H1 (cell line): Measurements from ENCODE around the gene FSD1. TPM values are rescaled to one million over a fixed set of nuclear protein-coding genes. Genes with fewer than 3 reads are reported as not detected.

ENCODE experiments used
- CTCF ChIA-PET: fragments of 300-600 bp; sonication (Branson Sonifier 250); formaldehyde crosslinking; loops from one replicate; lab custom pipeline; 2021; ENCODE audit not compliant: partially characterized antibody; lab: Charles Lee
- POLR2A ChIA-PET: fragments of 300-600 bp; sonication (Branson Sonifier 250); formaldehyde crosslinking; loops from one replicate; lab custom pipeline; 2021; ENCODE audit warnings: inconsistent platforms; ENCODE audit not compliant: partially characterized antibody; lab: Charles Lee
- DNase-seq, 2 experiments: peaks; one replicate each; pipeline versions ENCODE4 v3.0.0 to v3.0.0-alpha.2; 2010 to 2022; ENCODE audit warnings: low spot score in 2 of 2, low read depth in 1 of 2, mixed read lengths in 1 of 2
- FAIRE-seq: peaks from 2 replicates; lab custom pipeline; 2011; peaks lifted over from hg19 to GRCh38; lab: Jason Lieb, UNC
- H2AFZ ChIP-seq: 2 replicates; pipeline ENCODE4 v1.8.1; 2012; ENCODE audit warnings: low read length, inconsistent platforms
- H2AK5ac ChIP-seq: 2 replicates; pipeline ENCODE4 v1.6.1; 2013; ENCODE audit warnings: low read depth, low read length
- H2BK120ac ChIP-seq: replicated peaks from 2 replicates; pipeline ENCODE3; 2013; ENCODE audit warnings: low read depth, low read length, inconsistent platforms
- H2BK12ac ChIP-seq: 2 replicates; pipeline ENCODE4 v1.6.1; 2013; ENCODE audit warnings: low read depth, low read length
- H2BK15ac ChIP-seq: 2 replicates; pipeline ENCODE4 v1.6.1; 2013; ENCODE audit warnings: low read length
- H2BK20ac ChIP-seq: 2 replicates; pipeline ENCODE4 v1.6.1; 2013; ENCODE audit warnings: low read length
- H2BK5ac ChIP-seq: 2 replicates; pipeline ENCODE4 v1.6.1; 2013; ENCODE audit warnings: low read depth, low read length
- H3K14ac ChIP-seq: 2 replicates; pipeline ENCODE4 v1.6.1; 2013; ENCODE audit warnings: inconsistent platforms; ENCODE audit not compliant: insufficient read length
- H3K18ac ChIP-seq: 2 replicates; pipeline ENCODE4 v1.6.1; 2013; ENCODE audit warnings: low read length; ENCODE audit errors: extremely low read depth
- H3K23ac ChIP-seq: 2 replicates; pipeline ENCODE4 v1.6.1; 2013; ENCODE audit warnings: inconsistent platforms; ENCODE audit not compliant: insufficient read length
- H3K23me2 ChIP-seq: 2 replicates; pipeline ENCODE4 v1.6.1; 2013; ENCODE audit warnings: low read depth, low read length
- H3K27ac ChIP-seq: 2 replicates; pipeline ENCODE4 v1.6.1; 2011; ENCODE audit warnings: low read depth, low read length, inconsistent platforms
- H3K27me3 ChIP-seq, 4 experiments: replicated peaks in 1 of 4; 1 replicate in 1 of 4; 2 replicates in 3 of 4; pipeline versions ENCODE4 v1.6.1 to v1.8.1; 2011 to 2013; ENCODE audit warnings: low read length in 3 of 4, mild to moderate bottlenecking in 3 of 4, inconsistent platforms in 2 of 4, mixed read lengths in 2 of 4, moderate library complexity in 1 of 4; ENCODE audit not compliant: control insufficient read depth in 3 of 4, insufficient read depth in 3 of 4; ENCODE audit errors: extremely low read depth in 1 of 4
- H3K36me3 ChIP-seq, 4 experiments: 2 replicates each; pipeline versions ENCODE4 v1.6.1 to v1.8.1; 2011 to 2013; ENCODE audit warnings: mild to moderate bottlenecking in 4 of 4, low read length in 3 of 4, moderate library complexity in 2 of 4, control low read depth in 1 of 4, inconsistent platforms in 1 of 4; ENCODE audit not compliant: insufficient read depth in 4 of 4, control insufficient read depth in 2 of 4
- H3K4ac ChIP-seq: replicated peaks from 2 replicates; pipeline ENCODE3; 2013; ENCODE audit warnings: low read length, low read depth, mixed read lengths, inconsistent platforms; ENCODE audit not compliant: insufficient read length
- H3K4me1 ChIP-seq, 4 experiments: replicated peaks in 1 of 4; 1 replicate in 1 of 4; 2 replicates in 3 of 4; pipeline versions ENCODE4 v1.6.1 to v1.8.1; 2011 to 2013; ENCODE audit warnings: low read length in 3 of 4, inconsistent platforms in 2 of 4, mixed read lengths in 1 of 4; ENCODE audit not compliant: insufficient read depth in 4 of 4, control insufficient read depth in 3 of 4
- H3K4me2 ChIP-seq, 2 experiments: 2 replicates each; pipeline versions ENCODE4 v1.6.1 to v1.8.1; 2011 to 2013; ENCODE audit warnings: low read depth in 2 of 2, low read length in 2 of 2, control low read depth in 1 of 2, inconsistent platforms in 1 of 2, mild to moderate bottlenecking in 1 of 2; ENCODE audit not compliant: insufficient read depth in 1 of 2
- H3K4me3 ChIP-seq, 4 experiments: fragments of 200-600, 300-600 bp in 1 of 4; sonication (generic), shearing (Covaris generic), sonication (Bioruptor Twin) in 1 of 4; 2 replicates each; pipeline versions ENCODE4 v1.5.1 to v1.8.1; 2011 to 2016; ENCODE audit warnings: low read length in 4 of 4, low read depth in 3 of 4, control low read depth in 2 of 4, inconsistent platforms in 2 of 4, mild to moderate bottlenecking in 2 of 4, mixed read lengths in 1 of 4, moderate library complexity in 1 of 4; ENCODE audit not compliant: insufficient read depth in 2 of 4; ENCODE audit errors: extremely low read depth in 1 of 4
- H3K56ac ChIP-seq: replicated peaks from 2 replicates; pipeline ENCODE3; 2013; ENCODE audit warnings: low read depth, mild to moderate bottlenecking, mixed read lengths, low read length, inconsistent platforms; ENCODE audit not compliant: insufficient read length
- H3K79me1 ChIP-seq: 2 replicates; pipeline ENCODE4 v1.6.1; 2013; ENCODE audit warnings: low read depth, low read length, control low read depth
- H3K79me2 ChIP-seq, 2 experiments: 2 replicates each; pipeline versions ENCODE4 v1.6.1 to v1.8.1; 2012 to 2013; ENCODE audit warnings: low read length in 2 of 2, mild to moderate bottlenecking in 2 of 2, inconsistent platforms in 1 of 2; ENCODE audit not compliant: insufficient read depth in 2 of 2, control insufficient read depth in 1 of 2
- H3K9ac ChIP-seq, 4 experiments: replicated peaks in 1 of 4; 1 replicate in 1 of 4; 2 replicates in 3 of 4; pipeline versions ENCODE4 v1.6.1 to v1.8.1; 2011 to 2013; ENCODE audit warnings: low read depth in 3 of 4, low read length in 3 of 4, control low read depth in 2 of 4, mild to moderate bottlenecking in 2 of 4, moderate library complexity in 2 of 4, inconsistent platforms in 1 of 4; ENCODE audit errors: extremely low read depth in 1 of 4
- H3K9me3 ChIP-seq, 2 experiments: 2 replicates each; pipeline versions ENCODE4 v1.6.1 to v1.8.1; 2012 to 2013; ENCODE audit warnings: mild to moderate bottlenecking in 2 of 2, moderate library complexity in 2 of 2, control low read depth in 1 of 2, inconsistent platforms in 1 of 2, low read depth in 1 of 2, low read length in 1 of 2, mixed read lengths in 1 of 2; ENCODE audit not compliant: insufficient read depth in 2 of 2
- H4K20me1 ChIP-seq, 2 experiments: replicated peaks in 1 of 2; 2 replicates each; pipeline versions ENCODE3 to v1.8.1; 2011 to 2013; ENCODE audit warnings: inconsistent platforms in 2 of 2, low read length in 2 of 2, mild to moderate bottlenecking in 1 of 2; ENCODE audit not compliant: insufficient read depth in 2 of 2, control insufficient read depth in 1 of 2
- H4K5ac ChIP-seq: 2 replicates; pipeline ENCODE4 v1.6.1; 2013; ENCODE audit warnings: low read length, low read depth, mixed read lengths, inconsistent platforms; ENCODE audit not compliant: insufficient read length
- H4K8ac ChIP-seq: 2 replicates; pipeline ENCODE4 v1.8.0; 2013; ENCODE audit warnings: mild to moderate bottlenecking, moderate library complexity, low read length, inconsistent platforms; ENCODE audit not compliant: insufficient read depth; ENCODE audit errors: extremely low read depth
- H4K91ac ChIP-seq: replicated peaks from 2 replicates; pipeline ENCODE3; 2013; ENCODE audit warnings: low read length, mixed read lengths, inconsistent platforms; ENCODE audit not compliant: insufficient read length
- BACH1 ChIP-seq: IDR thresholded peaks from 2 replicates; pipeline ENCODE4 v1.6.1; 2012; ENCODE audit warnings: low read length, improper control_type of control experiment
- CTCF ChIP-seq, 3 experiments: IDR thresholded peaks; 1 replicate in 2 of 3; 2 replicates in 1 of 3; pipeline versions ENCODE4 v1.5.1 to v1.6.1; 2011; ENCODE audit warnings: low read length in 3 of 3, mild to moderate bottlenecking in 3 of 3, inconsistent platforms in 2 of 3, low read depth in 1 of 3, moderate library complexity in 1 of 3; ENCODE audit not compliant: insufficient read depth in 1 of 3; ENCODE audit errors: control extremely low read depth in 1 of 3
- EZH2 ChIP-seq: fragments of 200-600 bp; sonication (generic); IDR thresholded peaks from 2 replicates; pipeline ENCODE4 v1.7.1; 2012; ENCODE audit warnings: low read depth, mild to moderate bottlenecking, moderate library complexity, low read length, inconsistent platforms; ENCODE audit not compliant: severe bottlenecking
- HDAC6 ChIP-seq: IDR thresholded peaks from one replicate; pipeline ENCODE4 v1.7.1; 2012; ENCODE audit warnings: low read depth, mild to moderate bottlenecking, inconsistent platforms, low read length, moderate library complexity
- JUND ChIP-seq: IDR thresholded peaks from 2 replicates; pipeline ENCODE4 v1.6.1; 2011; ENCODE audit warnings: mild to moderate bottlenecking, improper control_type of control experiment, low read length
- KDM5A ChIP-seq: fragments of 200-600 bp; IDR thresholded peaks from 2 replicates; pipeline ENCODE4 v1.7.1; 2012; ENCODE audit warnings: mild to moderate bottlenecking, low read length, inconsistent platforms, mixed read lengths
- PHF8 ChIP-seq: fragments of 200-600 bp; sonication (generic); conservative IDR thresholded peaks from 2 replicates; pipeline ENCODE4 v1.7.1; 2012; ENCODE audit warnings: low read depth, mild to moderate bottlenecking, inconsistent platforms, low read length, moderate library complexity
- RAD21 ChIP-seq, 2 experiments: IDR thresholded peaks in 1 of 2; conservative IDR thresholded peaks in 1 of 2; 2 replicates each; pipeline ENCODE4 v1.6.1; 2011; ENCODE audit warnings: low read depth in 2 of 2, low read length in 2 of 2, improper control_type of control experiment in 1 of 2, inconsistent platforms in 1 of 2, mild to moderate bottlenecking in 1 of 2, moderate library complexity in 1 of 2
- SRF ChIP-seq: IDR thresholded peaks from 2 replicates; pipeline ENCODE4 v1.6.1; 2011; ENCODE audit warnings: mild to moderate bottlenecking, low read depth, low read length, moderate library complexity
- TCF12 ChIP-seq: IDR thresholded peaks from 2 replicates; pipeline ENCODE4 v1.6.1; 2011; ENCODE audit warnings: low read depth, mild to moderate bottlenecking, low read length
- TEAD4 ChIP-seq: IDR thresholded peaks from 2 replicates; pipeline ENCODE4 v1.6.1; 2012; ENCODE audit warnings: low read depth, low read length, inconsistent platforms, mixed read lengths
- WGBS, 2 experiments: shearing (Covaris generic) in 1 of 2; methylation state at CpG; one replicate each; pipeline versions ENCODE4 v1.1.6 to v1.1.7; 2013 to 2015; ENCODE audit warnings: low lambda C conversion rate in 2 of 2, mixed read lengths in 2 of 2, inconsistent platforms in 1 of 2, low coverage in 1 of 2, missing lambda C conversion rate in 1 of 2; ENCODE audit not compliant: insufficient replicate concordance in 2 of 2, insufficient coverage in 1 of 2, insufficient read length in 1 of 2; ENCODE audit errors: extremely low coverage in 1 of 2, missing lambda C conversion rate in 1 of 2; 5-methylcytosine and 5-hydroxymethylcytosine counted together
- polyA plus RNA-seq, 7 experiments: library from polyadenylated mRNA; depleted of rRNA in 3 of 7; stranded (reverse) in 5 of 7; unstranded in 2 of 7; fragments of >200 nt in 5 of 7; fragments of 200-250 nt in 2 of 7; gene quantifications; 1 replicate in 5 of 7; 2 replicates in 1 of 7; 4 replicates in 1 of 7; pipeline versions ENCODE4 v1.2.1 to v1.2.3, GENCODE V29; 2011 to 2013; ENCODE audit warnings: missing spikeins in 2 of 7, mixed read lengths in 2 of 7
- total RNA-seq: library from RNA; stranded (reverse); fragmentation: NEBNext Ultra II Directional; extraction: Animal tissue kit (Norgen Biotek cat#: 25700); gene quantifications from 2 replicates; pipeline ENCODE4 v1.2.1, GENCODE V29; 2021

Gene FSD1
- total and polyA plus RNA-seq, 2 of the 8 experiments (the other 6 are each of a cell fraction or from before 2014, with no cell fraction given), result 58.8 to 181 TPM

- Histone ChIP-seq H3K79me1 (peaks cover 3% of the 10 kb centered on the region; the same call in 1 of the 2 replicates), H3K18ac (no peak within 1 kb of the TSS), H2BK12ac (0 out of 2 replicates have a peak within 1 kb of the TSS, but pooled peaks have one; percentile 50), H3K4me1 (peaks cover 0 to 11% (median 0%) of the 10 kb centered on the region in 4 experiments; a peak in 3 of 7 replicates), H3K56ac (no peak within 1 kb of the TSS), H3K14ac (no peak within 1 kb of the TSS), H4K20me1 (peaks cover 0 to 2% of the 10 kb centered on the region in 2 experiments), H3K4ac (no peak within 1 kb of the TSS), H2BK15ac (no peak within 1 kb of the TSS), H2AFZ (no peak within 1 kb of the TSS), H3K27ac (no peak within 1 kb of the TSS), H3K4me3 (no peak within 1 kb of the TSS), H4K8ac (no peak within 1 kb of the TSS), H3K9me3 (no peaks in the 10 kb centered on the region), H2AK5ac (no peak within 1 kb of the TSS), H3K23me2 (no peaks in the 10 kb centered on the region; the same call in 1 of the 2 replicates), H4K5ac (no peak within 1 kb of the TSS), H3K9ac (no peak within 1 kb of the TSS), H4K91ac (peak within 1 kb of the TSS; percentile 5), H3K79me2 (no peaks in the 10 kb centered on the region), H3K4me2 (no peak within 1 kb of the TSS), H3K23ac (no peak within 1 kb of the TSS), H3K36me3 (peaks cover 0 to 5% (median 1%) of the 10 kb centered on the region in 4 experiments; a peak in 3 of 8 replicates), H3K27me3 (no peaks in the 10 kb centered on the region), H2BK20ac (no peak within 1 kb of the TSS), H2BK120ac (no peak within 1 kb of the TSS), H2BK5ac (no peak within 1 kb of the TSS)
- DNase-seq (no peak), FAIRE-seq (no peak)
- CTCF ChIA-PET, result interaction anchor here (1.0 to 2.0 kb wide), 4 partner anchors 8 to 69 kb away, joined by 3 to 10 read pairs (median 4); no protein-coding TSS in a partner anchor
- POLR2A ChIA-PET, result interaction anchor here (0.8 to 2.6 kb wide), 6 partner anchors 9 to 40 kb away, joined by 3 to 12 read pairs (median 3); partner anchors contain the start of gene MPND
- 87% methylated on average over 8 of the region's 8 CpGs; no CpG with 5 or more reads in 1 of the 2 experiments for WGBS, 2 experiments
- no peak for TF ChIP-seq HDAC6
- TF ChIP-seq BACH1, result no peak
- TF ChIP-seq JUND, result no peak
- no peak for TF ChIP-seq KDM5A
- TF ChIP-seq CTCF (IDR thresholded peaks at IDR 0.05; ENCODE audit: control extremely low read depth in 1 of 3, insufficient read depth in 1 of 3, low read depth in 1 of 3, low read length in 3 of 3), result no peak
- TF ChIP-seq PHF8, result no peak
- no peak for TF ChIP-seq RAD21 (IDR thresholded peaks at IDR 0.05 in 1 of 2, conservative IDR thresholded peaks at IDR 0.05 in 1 of 2; ENCODE audit: low read depth in 2 of 2, low read length in 2 of 2)
- TF ChIP-seq TCF12, result no peak
- no peak for TF ChIP-seq TEAD4
- no peak for TF ChIP-seq EZH2
- TF ChIP-seq SRF, result no peak
Observed at GRCh38 chr19:4302243-4302640, 2.2 kb upstream of the FSD1 start, which contains the start of gene TMIGD2. TSS of gene TMIGD2 (minus strand) at chr19:4302389. CDS start at chr19:4302385, 4 bp downstream.
